GM12873 (cell line): ENCODE data around the gene ZMYM5.

Experiments
- TF ChIP-seq, protein P1 (sequence below): IDR thresholded peaks from 2 replicates; pipeline ENCODE4 v1.5.1; 2012; ENCODE audit warnings: low read depth, mild to moderate bottlenecking, moderate library complexity, low read length, control low read depth; ENCODE audit not compliant: insufficient read depth; ENCODE audit errors: missing control alignments

The ZMYM5 gene

DNA sequence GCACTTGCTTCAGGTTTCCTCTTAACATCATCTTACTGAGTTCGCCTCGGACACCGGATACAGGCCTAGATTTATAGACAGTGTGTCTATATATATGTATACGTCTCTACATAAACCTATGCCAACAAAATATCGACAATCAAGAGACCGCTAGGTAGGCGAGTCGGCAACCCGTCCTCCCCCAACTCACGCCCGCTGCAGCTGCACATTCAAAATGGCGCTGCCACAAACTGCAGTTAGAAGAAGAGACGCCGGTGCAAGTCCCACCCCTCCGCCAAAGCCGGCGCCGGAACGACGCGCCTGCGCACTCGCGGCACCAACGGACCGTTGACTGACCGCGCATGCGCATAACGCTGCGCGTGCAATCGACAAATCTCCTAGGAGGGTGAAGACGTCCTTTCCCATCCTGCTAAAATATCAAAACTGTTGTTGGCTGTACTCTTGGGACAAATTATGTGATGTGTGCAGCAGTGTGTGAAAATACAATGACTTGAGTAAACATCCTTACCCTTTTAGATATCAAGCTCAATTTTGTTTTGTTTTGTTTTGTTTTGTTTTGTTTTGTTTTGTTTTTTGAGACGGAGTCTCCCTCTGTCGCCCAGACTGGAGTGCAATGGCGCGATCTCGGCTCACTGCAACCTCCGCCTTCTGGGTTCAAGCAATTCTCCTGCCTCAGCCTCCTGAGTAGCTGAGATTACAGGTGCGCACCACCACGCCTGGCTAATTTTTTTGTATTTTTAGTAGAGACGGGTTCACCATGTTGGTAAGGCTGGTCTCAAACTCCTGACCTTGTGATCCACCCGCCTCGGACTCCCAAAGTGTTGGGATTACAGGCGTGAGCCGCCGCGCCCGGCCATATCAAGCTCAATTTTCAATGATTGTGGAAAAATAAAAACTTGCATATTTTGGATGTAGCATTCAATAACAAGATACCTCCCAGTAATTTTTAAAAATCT is 80.4 kb downstream of the ZMYM5 start, which contains the start of gene PSPC1:
PSPC1 (minus strand) TSS at position 219 of the 956 bp plus-strand sequence; CDS start at position 31, 188 bp downstream.
- TF ChIP-seq, protein P1, sequence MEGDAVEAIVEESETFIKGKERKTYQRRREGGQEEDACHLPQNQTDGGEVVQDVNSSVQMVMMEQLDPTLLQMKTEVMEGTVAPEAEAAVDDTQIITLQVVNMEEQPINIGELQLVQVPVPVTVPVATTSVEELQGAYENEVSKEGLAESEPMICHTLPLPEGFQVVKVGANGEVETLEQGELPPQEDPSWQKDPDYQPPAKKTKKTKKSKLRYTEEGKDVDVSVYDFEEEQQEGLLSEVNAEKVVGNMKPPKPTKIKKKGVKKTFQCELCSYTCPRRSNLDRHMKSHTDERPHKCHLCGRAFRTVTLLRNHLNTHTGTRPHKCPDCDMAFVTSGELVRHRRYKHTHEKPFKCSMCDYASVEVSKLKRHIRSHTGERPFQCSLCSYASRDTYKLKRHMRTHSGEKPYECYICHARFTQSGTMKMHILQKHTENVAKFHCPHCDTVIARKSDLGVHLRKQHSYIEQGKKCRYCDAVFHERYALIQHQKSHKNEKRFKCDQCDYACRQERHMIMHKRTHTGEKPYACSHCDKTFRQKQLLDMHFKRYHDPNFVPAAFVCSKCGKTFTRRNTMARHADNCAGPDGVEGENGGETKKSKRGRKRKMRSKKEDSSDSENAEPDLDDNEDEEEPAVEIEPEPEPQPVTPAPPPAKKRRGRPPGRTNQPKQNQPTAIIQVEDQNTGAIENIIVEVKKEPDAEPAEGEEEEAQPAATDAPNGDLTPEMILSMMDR: peak; percentile 2

DNA sequence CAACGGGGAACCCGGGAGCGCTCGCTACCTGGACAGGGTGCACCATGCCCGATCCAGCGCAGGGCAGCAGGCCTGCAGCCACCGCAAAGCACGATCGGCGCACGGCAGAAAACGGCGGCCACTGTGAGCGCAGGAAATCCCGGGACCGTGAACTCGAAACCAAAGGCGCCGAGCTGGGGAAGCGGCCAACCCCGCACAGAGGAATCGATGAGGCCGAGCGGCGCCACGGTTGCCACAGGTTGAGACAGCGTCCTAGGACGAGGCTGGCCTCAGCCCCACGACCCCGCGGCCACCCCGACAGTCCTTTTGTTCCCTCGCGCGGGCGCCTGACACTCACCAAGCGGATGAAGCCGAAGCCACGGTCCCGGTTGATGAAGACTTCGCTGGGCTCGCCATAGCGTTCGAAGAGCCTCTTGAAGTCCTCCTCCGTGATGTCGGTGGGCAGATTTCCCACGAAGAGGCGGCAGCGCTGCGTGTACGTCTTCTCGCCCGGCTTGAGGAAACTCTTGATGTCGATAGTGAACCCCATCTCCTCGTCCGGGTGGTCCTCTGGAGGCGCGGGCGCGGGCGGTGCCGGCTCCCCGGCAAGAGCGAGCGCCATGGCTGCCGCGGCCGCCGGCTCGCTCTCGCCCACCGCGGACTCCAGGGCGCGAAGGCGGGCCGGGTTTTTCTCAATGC is 81.3 kb downstream of the ZMYM5 start:
- TF ChIP-seq, protein P1: no peak

DNA sequence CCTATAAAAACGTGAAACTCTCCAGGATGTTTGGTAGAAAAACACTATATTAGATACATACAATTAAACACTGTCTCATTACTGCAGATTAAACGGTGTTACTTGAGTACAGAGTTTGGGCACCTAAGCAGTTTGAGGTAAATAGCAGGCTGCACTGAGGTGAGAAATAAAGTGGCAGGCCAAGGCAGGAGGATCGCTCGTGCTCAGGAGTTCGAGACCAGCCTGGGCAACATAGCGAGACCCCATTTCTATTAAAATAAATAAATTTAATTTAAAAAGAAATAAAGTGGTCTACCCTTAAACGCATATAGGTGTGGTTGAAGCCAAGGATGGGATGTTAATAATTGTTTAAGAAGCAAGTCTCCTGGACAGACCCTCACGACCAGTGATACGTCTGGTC is 81.9 kb downstream of the ZMYM5 start:
- TF ChIP-seq, protein P1: no peak
